Left renal cortex interstitium (tissue), 4 donors: ENCODE data around the gene ZNF423. TPM values are rescaled to one million over a fixed set of nuclear protein-coding genes. Genes with fewer than 3 reads are reported as not detected.

Experiments used
- DNase-seq, 4 donors: peaks; one replicate each; pipeline ENCODE4 v3.0.0-alpha.2; 2013; ENCODE audit warnings: low read depth in 4 of 4, low spot score in 2 of 4, missing footprints in 1 of 4
- polyA plus RNA-seq, 4 donors: library from polyadenylated mRNA; unstranded; fragments of 120-200 nt; gene quantifications; one replicate each; pipeline ENCODE4 v1.2.1, GENCODE V29; 2013; ENCODE audit not compliant: insufficient read length in 4 of 4

The ZNF423 gene
- polyA plus RNA-seq, 4 donors: 24.0 to 32.5 (median 28.8) TPM

GRCh38 chr16:49701789-49702494 lies 154.0 kb downstream of the ZNF423 start:
- DNase-seq: no peak

GRCh38 chr16:49701065-49701685 lies 154.7 kb downstream of the ZNF423 start:
- no peak for DNase-seq

GRCh38 chr16:49700251-49701064 lies 155.5 kb downstream of the ZNF423 start:
- no peak for DNase-seq

GRCh38 chr16:49699841-49700175 lies 156.1 kb downstream of the ZNF423 start:
- DNase-seq: no peak

GRCh38 chr16:49698931-49699840 lies 156.7 kb downstream of the ZNF423 start:
- no peak for DNase-seq

- DNase-seq: no peak
Observed at GRCh38 chr16:49698453-49698815, 157.5 kb downstream of the ZNF423 start.

GRCh38 chr16:49697631-49698452 lies 158.1 kb downstream of the ZNF423 start:
- no peak for DNase-seq

- no peak for DNase-seq
Observed at GRCh38 chr16:49696414-49697101, 159.4 kb downstream of the ZNF423 start.

GRCh38 chr16:49695782-49696413 lies 160.0 kb downstream of the ZNF423 start:
- DNase-seq: no peak

GRCh38 chr16:49693445-49693844 lies 162.5 kb downstream of the ZNF423 start:
- no peak for DNase-seq

GRCh38 chr16:49690778-49691177 lies 165.1 kb downstream of the ZNF423 start:
- no peak for DNase-seq

GRCh38 chr16:49688036-49688697 lies 167.7 kb downstream of the ZNF423 start:
- DNase-seq: no peak

- DNase-seq: no peak
Observed at GRCh38 chr16:49687476-49688002, 168.4 kb downstream of the ZNF423 start.

- DNase-seq: no peak
Observed at GRCh38 chr16:49684696-49685095, 171.2 kb downstream of the ZNF423 start.

- DNase-seq: no peak
Observed at GRCh38 chr16:49682577-49683165, 173.2 kb downstream of the ZNF423 start.

- no peak for DNase-seq
Observed at GRCh38 chr16:49681217-49681883, 174.6 kb downstream of the ZNF423 start.

- DNase-seq: no peak
Observed at GRCh38 chr16:49679095-49679494, 176.8 kb downstream of the ZNF423 start.
